Embryonic facial prominence (tissue), 1 donor: ENCODE measurements around the gene ATG14.
"Not testable (repeated sequence)": the region's sequence is repeated elsewhere in the genome, so short reads cannot be mapped to it uniquely, and the experiment has no call there.

Experiments used
- DNase-seq: peaks from one replicate; pipeline ENCODE4 v3.0.0-alpha.2; 2016; ENCODE audit errors: extremely low spot score

ATG14 gene

GRCh38 chr14:55351111-55351510 lies 60.5 kb downstream of the ATG14 start:
- no peak for DNase-seq

GRCh38 chr14:55350461-55350860 lies 61.2 kb downstream of the ATG14 start:
- no peak for DNase-seq

GRCh38 chr14:55349565-55349964 lies 62.1 kb downstream of the ATG14 start:
- DNase-seq = no peak

- no peak for DNase-seq
Measured at GRCh38 chr14:55348766-55349453, 62.7 kb downstream of the ATG14 start.

- DNase-seq = no peak
Measured at GRCh38 chr14:55347748-55348147, 63.9 kb downstream of the ATG14 start.

GRCh38 chr14:55347040-55347439 lies 64.6 kb downstream of the ATG14 start:
- no peak for DNase-seq

GRCh38 chr14:55344582-55345163 lies 67.0 kb downstream of the ATG14 start:
- not testable (repeated sequence) for DNase-seq

- no peak for DNase-seq
Measured at GRCh38 chr14:55341781-55342180, 69.8 kb downstream of the ATG14 start.

GRCh38 chr14:55340482-55340881 lies 71.1 kb downstream of the ATG14 start:
- DNase-seq = no peak

- no peak for DNase-seq
Measured at GRCh38 chr14:55339770-55340169, 71.9 kb downstream of the ATG14 start.

GRCh38 chr14:55336691-55337090 lies 74.9 kb downstream of the ATG14 start:
- no peak for DNase-seq

GRCh38 chr14:55336162-55336561 lies 75.5 kb downstream of the ATG14 start:
- DNase-seq = no peak

- no peak for DNase-seq
Measured at GRCh38 chr14:55333711-55334485, 77.7 kb downstream of the ATG14 start.

GRCh38 chr14:55332654-55333570 lies 78.7 kb downstream of the ATG14 start:
- DNase-seq = no peak

- no peak for DNase-seq
Measured at GRCh38 chr14:55329999-55330710, 81.5 kb downstream of the ATG14 start.

- no peak for DNase-seq
Measured at GRCh38 chr14:55328317-55328716, 83.3 kb downstream of the ATG14 start.

- no peak for DNase-seq
Measured at GRCh38 chr14:55327179-55327578, 84.5 kb downstream of the ATG14 start.

GRCh38 chr14:55324812-55325211 lies 86.8 kb downstream of the ATG14 start:
- DNase-seq = no peak

- no peak for DNase-seq
Measured at GRCh38 chr14:55323910-55324309, 87.7 kb downstream of the ATG14 start.

GRCh38 chr14:55318694-55319093 lies 92.9 kb downstream of the ATG14 start:
- no peak for DNase-seq
